ENCODE measurements around the gene NOX5. TPM values are rescaled to one million over a fixed set of nuclear protein-coding genes. Genes with fewer than 3 reads are reported as not detected.

The NOX5 gene
- total RNA-seq, 1 experiment from 2014 or later = 0.91 TPM

DNA sequence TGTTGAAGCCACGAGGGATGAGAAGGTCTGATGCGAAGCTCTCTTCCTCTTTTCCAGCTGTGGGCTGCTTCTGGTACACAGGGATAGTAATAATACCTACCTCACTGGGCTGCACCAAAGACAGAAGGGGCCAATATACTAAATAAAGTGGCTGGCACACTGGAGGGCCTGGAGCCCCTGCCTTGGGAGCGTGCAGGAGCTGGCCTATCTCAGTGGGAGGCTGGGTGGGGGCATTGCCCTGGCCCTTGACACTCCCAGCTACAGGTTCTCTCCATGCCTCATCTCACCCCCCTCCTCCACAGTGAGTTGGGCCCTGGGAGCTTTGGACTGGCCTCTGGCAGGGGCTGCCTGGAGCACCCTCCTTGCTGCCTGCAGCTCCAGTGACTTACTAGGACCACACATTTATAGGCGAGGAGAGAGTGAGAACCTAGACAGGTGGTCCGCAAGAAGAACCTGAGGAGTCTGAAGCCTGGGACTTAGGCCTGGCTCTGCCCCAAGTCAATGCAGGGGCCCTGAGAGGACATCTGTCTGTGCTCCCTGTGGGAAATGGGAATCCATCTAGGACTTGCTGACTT is 1.6 kb downstream of the NOX5 start:
- no TSS peak for BruUV-seq (replicated peaks)
- TF ChIP-seq EZH2phosphoT487 (IDR thresholded peaks at IDR 0.05; ENCODE audit: borderline replicate concordance) (no peak), ZNF274 (IDR thresholded peaks at IDR 0.05; ENCODE audit: low read depth, low read length) (no peak), ZFX (IDR thresholded peaks at IDR 0.05) (no peak), MAX (IDR thresholded peaks at IDR 0.05) (no peak), SIN3A (IDR thresholded peaks at IDR 0.05; ENCODE audit: low read depth) (no peak), TCF7L2 (IDR thresholded peaks at IDR 0.05; ENCODE audit: borderline replicate concordance, extremely low read depth, insufficient read depth, insufficient read length) (no peak), SRF (IDR thresholded peaks at IDR 0.05; ENCODE audit: low read depth) (no peak)
- H4K20me1 ChIP-seq (ENCODE audit: insufficient read depth) = no peaks in the 10 kb centered on the region
- H2AFZ ChIP-seq (ENCODE audit: low read depth, low read length, poor library complexity, severe bottlenecking) = no peak overlapping the region
- H3K4me1 ChIP-seq (ENCODE audit: control insufficient read depth in 1 of 2, insufficient read depth in 2 of 2, low read length in 2 of 2) = peaks cover 0 to 8% of the 10 kb centered on the region in 2 experiments; a peak in 2 of 4 replicates
- no peak overlapping the region for H3K4me3 ChIP-seq (replicated peaks in 1 of 2; ENCODE audit: low read depth in 1 of 2, low read length in 2 of 2)
- DNase-seq (ENCODE audit: low read depth, low spot score) = no peak
- ChIA-PET RAD21 (ENCODE audit: low non-redundant PET in 1 of 2, low total read pairs in 2 of 2, uncharacterized antibody in 2 of 2, unreplicated experiment in 2 of 2) (no interaction called here), CTCF (no interaction called here), POLR2A (interaction anchor here (0.7 kb wide), 1 partner anchor 14 kb away, joined by 3 read pairs; no protein-coding TSS in a partner anchor)
- no peak overlapping the region for H3K27ac ChIP-seq (ENCODE audit: low read depth, low read length)
- intact Hi-C loops (cut with micrococcal nuclease) = no loop called here
- H3K79me2 ChIP-seq (ENCODE audit: insufficient read depth, low read length) = no peaks in the 10 kb centered on the region
- H3K9me2 ChIP-seq (ENCODE audit: insufficient read depth) = no peaks in the 10 kb centered on the region
- H3K4me2 ChIP-seq (ENCODE audit: low read length) = no peak overlapping the region
- H3K27me3 ChIP-seq (ENCODE audit: insufficient read depth, low read length) = no peaks in the 10 kb centered on the region
- no peaks in the 10 kb centered on the region for H3K9me3 ChIP-seq (ENCODE audit: control insufficient read depth in 1 of 2, insufficient read depth in 1 of 2, low read depth in 1 of 2, low read length in 2 of 2)
- ATAC-seq = no peak
- H3K36me3 ChIP-seq (ENCODE audit: control insufficient read depth in 1 of 2, insufficient read depth in 2 of 2, low read length in 2 of 2) = no peaks in the 10 kb centered on the region
- no peak overlapping the region for H3K9ac ChIP-seq (ENCODE audit: low read length)

- H3K4me2 ChIP-seq (ENCODE audit: low read length) = no peak overlapping the region
- POLR2A ChIA-PET = no interaction called here
These were observed 3.5 kb downstream of the NOX5 start for GRCh38 chr15:69017978-69018377.

More at GRCh38 chr15:69017978-69018377, 3.5 kb downstream of the NOX5 start:
- no peak overlapping the region for H3K4me3 ChIP-seq (replicated peaks in 1 of 2; ENCODE audit: low read depth in 1 of 2, low read length in 2 of 2)
- H3K27ac ChIP-seq (ENCODE audit: low read depth, low read length) = no peak overlapping the region
- BruUV-seq (replicated peaks) = no TSS peak
- no peaks in the 10 kb centered on the region for H4K20me1 ChIP-seq (ENCODE audit: insufficient read depth)
- H3K9me3 ChIP-seq (ENCODE audit: control insufficient read depth in 1 of 2, insufficient read depth in 1 of 2, low read depth in 1 of 2, low read length in 2 of 2) = no peaks in the 10 kb centered on the region
- no peaks in the 10 kb centered on the region for H3K36me3 ChIP-seq (ENCODE audit: control insufficient read depth in 1 of 2, insufficient read depth in 2 of 2, low read length in 2 of 2)
- CTCF ChIA-PET = interaction anchor here (0.7 kb wide), 1 partner anchor 14 kb away, joined by 3 read pairs; no protein-coding TSS in a partner anchor
- TF ChIP-seq SRF (IDR thresholded peaks at IDR 0.05; ENCODE audit: low read depth) (no peak), ZBTB33 (IDR thresholded peaks at IDR 0.05; ENCODE audit: extremely low read depth, insufficient replicate concordance, low read length) (no peak), EZH2 (IDR thresholded peaks at IDR 0.05) (no peak), ELF1 (IDR thresholded peaks at IDR 0.05; ENCODE audit: borderline replicate concordance, low read depth) (no peak), POLR2AphosphoS5 (IDR thresholded peaks at IDR 0.05; ENCODE audit: low read depth, low read length) (no peak), SP1 (IDR thresholded peaks at IDR 0.05; ENCODE audit: low read depth) (no peak), FOSL1 (IDR thresholded peaks at IDR 0.05; ENCODE audit: low read depth) (no peak), CTCF (IDR thresholded peaks at IDR 0.05 in 2 of 3, conservative IDR thresholded peaks at IDR 0.05 in 1 of 3; ENCODE audit: borderline replicate concordance in 1 of 3, insufficient read depth in 1 of 3, low read depth in 2 of 3, low read length in 2 of 3) (no peak)
- intact Hi-C loops (cut with micrococcal nuclease) = no loop called here
- no peaks in the 10 kb centered on the region for H3K9me2 ChIP-seq (ENCODE audit: insufficient read depth)
- H3K27me3 ChIP-seq (ENCODE audit: insufficient read depth, low read length) = no peaks in the 10 kb centered on the region
- no peak overlapping the region for H3K9ac ChIP-seq (ENCODE audit: low read length)
- peaks cover 0 to 8% of the 10 kb centered on the region in 2 experiments; a peak in 2 of 4 replicates for H3K4me1 ChIP-seq (ENCODE audit: control insufficient read depth in 1 of 2, insufficient read depth in 2 of 2, low read length in 2 of 2)
- H2AFZ ChIP-seq (ENCODE audit: low read depth, low read length, poor library complexity, severe bottlenecking) = no peak overlapping the region
- RAD21 ChIA-PET (ENCODE audit: low non-redundant PET in 1 of 2, low total read pairs in 2 of 2, uncharacterized antibody in 2 of 2, unreplicated experiment in 2 of 2) = no interaction called here
- DNase-seq (ENCODE audit: low read depth, low spot score) (no peak), ATAC-seq (no peak)
- H3K79me2 ChIP-seq (ENCODE audit: insufficient read depth, low read length) = no peaks in the 10 kb centered on the region
